Activated CD8-positive, alpha-beta memory T cell treated with anti-CD3 and anti-CD28 coated beads, Interleukin-2, amount 50 U/mL, for 24 hours (primary cell): ENCODE results near the gene TTC6.

Experiments used
- DNase-seq: peaks from one replicate; pipeline ENCODE4 v3.0.0-alpha.2; 2020; ENCODE audit errors: extremely low read depth

The TTC6 gene

DNA sequence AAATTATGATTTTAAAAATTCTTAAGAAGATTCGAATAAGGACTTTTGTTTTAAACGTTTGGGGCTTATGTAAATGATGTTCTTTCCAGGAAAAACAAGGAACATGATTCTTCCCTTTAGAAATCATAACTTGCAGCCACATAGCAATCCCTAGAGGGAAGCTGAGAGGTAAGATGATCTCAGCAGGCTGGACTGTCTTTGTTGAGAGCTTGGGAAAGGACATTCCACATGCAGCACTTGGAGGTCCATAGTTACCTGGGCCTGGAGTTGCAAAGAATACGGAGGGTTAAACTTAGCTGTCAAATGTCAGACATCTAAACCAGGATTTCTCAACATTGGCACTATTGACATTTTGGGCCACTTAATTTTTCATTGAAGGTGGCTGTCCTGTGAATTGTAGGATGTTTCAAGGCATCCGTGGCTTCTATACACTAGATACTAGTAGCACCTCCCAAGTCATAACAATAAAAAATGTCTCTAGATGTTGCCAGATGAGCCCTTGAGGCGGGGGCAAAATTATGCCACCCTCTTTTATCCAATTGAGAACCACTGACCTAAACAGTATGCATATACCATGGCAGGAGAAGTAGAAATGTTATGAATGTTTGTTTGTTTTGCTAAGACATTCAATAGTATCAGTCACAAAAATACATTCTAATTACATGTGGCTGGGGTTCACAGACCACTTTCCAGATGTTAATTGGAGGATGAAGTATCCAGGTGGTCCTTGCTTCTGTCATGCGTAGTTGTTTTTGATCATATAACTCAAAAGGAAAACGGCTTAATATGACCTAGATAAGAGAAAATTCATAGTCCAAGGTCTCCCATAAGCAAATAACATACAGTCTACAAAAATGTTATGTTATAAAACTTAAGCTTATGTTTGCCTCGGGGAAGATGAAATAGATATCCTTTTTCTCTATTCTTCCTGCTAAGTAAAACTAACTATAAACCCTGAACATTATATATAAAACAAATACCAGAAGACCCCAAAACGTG lies 30.5 kb downstream of the TTC6 start:
- DNase-seq, result no peak

DNA sequence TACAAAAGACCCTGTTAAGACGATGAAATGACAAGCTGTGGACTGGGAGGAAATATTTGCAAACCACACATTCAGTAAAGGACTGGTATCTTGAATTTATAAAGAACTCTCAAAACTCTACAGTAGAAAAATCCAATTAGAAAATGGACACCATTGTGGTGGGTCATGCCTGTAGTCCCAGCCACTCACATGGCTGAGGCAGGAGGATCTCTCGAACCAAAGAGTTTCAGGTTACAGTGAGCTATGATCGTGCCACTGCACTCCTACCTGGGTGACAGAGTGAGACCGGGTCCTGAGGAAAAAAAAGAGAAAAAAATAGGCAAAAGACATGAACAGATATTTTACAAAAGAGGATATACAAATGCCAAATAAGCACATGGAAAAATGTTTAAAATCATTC lies 41.9 kb downstream of the TTC6 start:
- no peak for DNase-seq

DNA sequence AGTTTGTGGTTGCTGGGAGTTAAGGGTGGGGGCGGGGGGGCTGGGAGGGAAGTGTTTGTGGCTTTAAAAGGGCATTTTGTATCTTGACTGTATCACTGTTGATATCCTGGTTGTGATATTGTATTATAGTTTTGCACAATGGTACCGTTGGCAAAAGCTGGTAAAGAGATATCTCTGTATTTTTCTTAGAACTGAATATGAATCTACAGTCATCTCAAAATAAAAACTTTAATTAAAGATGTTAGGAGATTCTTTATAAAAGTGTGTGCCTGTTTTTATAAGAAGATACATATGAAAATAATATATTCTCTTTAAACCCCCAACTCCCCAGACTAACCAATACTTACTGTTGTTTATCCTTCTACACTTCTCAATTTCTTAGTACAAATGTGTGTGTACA lies 43.2 kb downstream of the TTC6 start:
- DNase-seq, result no peak

DNA sequence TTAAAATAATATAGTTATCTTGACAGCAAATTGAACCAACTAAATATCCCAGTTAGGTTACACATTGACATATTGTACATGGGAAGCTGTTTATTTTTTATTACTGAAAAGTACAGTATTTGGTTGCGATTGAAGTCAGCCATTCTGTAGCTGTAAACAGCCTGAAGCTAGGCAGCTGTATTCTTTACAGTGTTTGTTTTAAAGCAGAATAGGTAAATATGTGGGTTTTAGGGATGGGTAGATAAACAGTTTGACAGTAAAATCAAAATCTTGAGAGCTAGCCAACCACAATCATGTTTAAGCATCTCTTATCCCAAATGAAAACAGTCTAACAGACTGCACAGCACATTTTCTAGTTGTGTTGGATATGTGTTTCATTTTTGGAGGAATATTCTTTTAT lies 45.7 kb downstream of the TTC6 start:
- no peak for DNase-seq

DNA sequence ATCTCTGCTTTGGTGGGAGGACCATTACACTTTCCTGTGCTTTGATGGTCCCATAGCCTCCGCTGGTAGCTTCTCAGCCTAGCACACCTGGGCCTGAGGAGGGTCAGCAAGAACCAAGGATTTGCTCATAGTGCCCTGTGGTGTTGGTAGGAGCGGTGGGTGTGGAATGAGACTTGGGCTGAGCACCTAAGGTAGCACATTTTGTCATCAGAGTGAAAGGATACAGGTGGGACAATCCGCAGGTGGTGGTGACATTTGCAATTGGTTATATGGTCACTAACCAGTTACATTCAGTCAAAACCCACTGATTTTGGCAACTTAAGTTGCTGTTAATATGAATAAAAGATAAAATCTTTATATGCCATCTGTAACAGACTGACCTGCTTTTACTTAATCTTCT lies 46.7 kb downstream of the TTC6 start:
- no peak for DNase-seq

DNA sequence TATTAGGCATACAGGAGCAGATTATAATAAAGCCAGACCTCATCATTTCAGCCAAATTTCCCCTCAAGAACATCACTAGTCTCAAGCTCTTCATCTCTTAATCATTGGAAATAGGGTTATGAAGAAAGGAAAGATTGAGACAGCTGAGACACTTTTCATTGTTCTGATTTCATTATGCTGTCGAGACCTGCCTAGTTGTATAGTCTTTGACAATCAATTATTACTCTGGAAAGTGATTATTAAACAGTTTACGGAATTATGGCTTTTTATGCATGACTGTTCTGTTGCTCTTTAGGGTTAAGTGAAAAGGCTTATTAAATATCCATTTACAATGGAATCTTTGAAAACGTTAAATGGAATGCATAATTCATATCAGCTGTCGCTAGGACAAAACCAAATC lies 48.3 kb downstream of the TTC6 start:
- DNase-seq, result no peak
